Right lobe of liver (tissue), 4 donors: ENCODE results near the gene SPAG16.

Experiments used
- POLR2A ChIP-seq: fragments of 450-650 bp; IDR thresholded peaks from one replicate; pipeline ENCODE4 v1.6.1; 2017; ENCODE audit warnings: antibody characterized with exemption, mild to moderate bottlenecking
- TF ChIP-seq, protein P1 (sequence below), 4 donors: fragments of 200-600 bp in 3 of 4; fragments of 450-650 bp in 1 of 4; IDR thresholded peaks; one replicate each; pipeline versions ENCODE4 v1.5.1 to v1.8.0; 2016 to 2022; ENCODE audit warnings: antibody characterized with exemption in 4 of 4, mild to moderate bottlenecking in 2 of 4
- donor health status: DM: no; HTN: no; CAD: no.
- donor health status: DM: no; HTN: no; CAD: no.
- donor health status: DM: no; HTN: yes; CAD: no.

DNA sequence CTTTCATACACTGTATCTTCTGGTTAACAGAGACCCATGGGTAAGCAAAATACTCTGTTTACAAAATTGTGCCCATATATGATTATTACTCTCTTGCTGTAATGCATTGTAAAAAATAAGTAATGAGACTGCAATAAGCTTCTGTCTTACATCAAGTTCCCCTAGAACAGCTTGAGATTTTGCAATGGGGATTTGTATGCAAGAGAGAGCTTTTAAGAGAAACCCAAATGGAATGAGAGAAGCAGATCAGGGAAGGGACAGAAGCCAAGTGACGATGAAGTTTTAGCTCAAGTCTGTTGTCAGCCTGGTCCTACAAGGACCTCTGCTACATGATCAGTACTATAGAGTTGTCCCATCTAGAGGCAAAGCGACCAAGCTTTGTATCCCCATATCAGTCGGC is 908.4 kb downstream of the SPAG16 start:
- TF ChIP-seq, protein P1, sequence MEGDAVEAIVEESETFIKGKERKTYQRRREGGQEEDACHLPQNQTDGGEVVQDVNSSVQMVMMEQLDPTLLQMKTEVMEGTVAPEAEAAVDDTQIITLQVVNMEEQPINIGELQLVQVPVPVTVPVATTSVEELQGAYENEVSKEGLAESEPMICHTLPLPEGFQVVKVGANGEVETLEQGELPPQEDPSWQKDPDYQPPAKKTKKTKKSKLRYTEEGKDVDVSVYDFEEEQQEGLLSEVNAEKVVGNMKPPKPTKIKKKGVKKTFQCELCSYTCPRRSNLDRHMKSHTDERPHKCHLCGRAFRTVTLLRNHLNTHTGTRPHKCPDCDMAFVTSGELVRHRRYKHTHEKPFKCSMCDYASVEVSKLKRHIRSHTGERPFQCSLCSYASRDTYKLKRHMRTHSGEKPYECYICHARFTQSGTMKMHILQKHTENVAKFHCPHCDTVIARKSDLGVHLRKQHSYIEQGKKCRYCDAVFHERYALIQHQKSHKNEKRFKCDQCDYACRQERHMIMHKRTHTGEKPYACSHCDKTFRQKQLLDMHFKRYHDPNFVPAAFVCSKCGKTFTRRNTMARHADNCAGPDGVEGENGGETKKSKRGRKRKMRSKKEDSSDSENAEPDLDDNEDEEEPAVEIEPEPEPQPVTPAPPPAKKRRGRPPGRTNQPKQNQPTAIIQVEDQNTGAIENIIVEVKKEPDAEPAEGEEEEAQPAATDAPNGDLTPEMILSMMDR (IDR thresholded peaks at IDR 0.05), result no peak
- TF ChIP-seq POLR2A, result no peak
